ENCODE measurements around the gene HYAL3.
"Not testable (repeated sequence)": the region's sequence is repeated elsewhere in the genome, so short reads cannot be mapped to it uniquely, and the experiment has no call there.

The HYAL3 gene

DNA sequence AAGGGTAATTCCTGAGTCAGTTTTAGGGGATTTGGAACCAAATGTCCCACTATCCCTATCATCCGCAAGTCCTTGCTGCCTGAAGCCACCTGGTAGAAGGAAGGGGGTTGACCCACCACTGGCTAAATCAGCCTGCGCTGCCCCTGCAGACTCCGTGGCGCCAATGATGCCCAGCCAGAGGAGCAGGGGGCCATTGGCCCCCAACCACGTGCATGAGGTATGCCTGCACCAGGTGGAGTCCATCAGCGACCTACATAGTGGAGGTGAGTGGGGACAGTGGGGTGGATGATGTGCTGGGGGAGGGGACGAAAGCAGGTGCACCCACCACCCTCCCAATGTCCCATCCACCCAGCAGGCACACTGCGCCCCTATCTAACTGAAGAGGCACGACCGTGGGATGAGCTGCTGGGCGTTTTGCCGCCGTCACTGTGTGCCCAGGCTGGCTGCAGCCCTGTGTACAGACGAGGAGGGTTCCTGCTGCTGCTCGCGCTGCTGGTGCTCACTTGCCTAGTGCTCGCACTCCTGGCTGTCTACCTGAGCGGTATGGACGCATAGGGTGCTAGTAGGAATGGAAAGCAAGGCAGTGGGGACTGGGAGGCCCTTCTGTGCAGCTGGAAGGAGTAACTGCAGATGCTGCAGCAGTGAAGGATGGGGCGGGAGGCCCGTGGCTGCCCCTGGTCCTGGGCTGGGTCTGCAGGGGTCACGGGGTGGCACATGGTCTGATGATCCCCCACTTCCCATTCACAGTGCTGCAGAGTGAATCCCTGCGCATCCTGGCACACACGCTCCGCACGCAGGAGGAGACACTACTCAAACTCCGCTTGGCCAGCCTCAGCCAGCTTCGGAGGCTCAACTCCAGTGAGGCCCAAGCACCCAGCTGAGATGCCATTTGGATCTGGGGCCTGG is 12.6 kb downstream of the HYAL3 start:
- H3K4me3 ChIP-seq (ENCODE audit: low read length): no peak overlapping the region
- TF ChIP-seq, protein P1, sequence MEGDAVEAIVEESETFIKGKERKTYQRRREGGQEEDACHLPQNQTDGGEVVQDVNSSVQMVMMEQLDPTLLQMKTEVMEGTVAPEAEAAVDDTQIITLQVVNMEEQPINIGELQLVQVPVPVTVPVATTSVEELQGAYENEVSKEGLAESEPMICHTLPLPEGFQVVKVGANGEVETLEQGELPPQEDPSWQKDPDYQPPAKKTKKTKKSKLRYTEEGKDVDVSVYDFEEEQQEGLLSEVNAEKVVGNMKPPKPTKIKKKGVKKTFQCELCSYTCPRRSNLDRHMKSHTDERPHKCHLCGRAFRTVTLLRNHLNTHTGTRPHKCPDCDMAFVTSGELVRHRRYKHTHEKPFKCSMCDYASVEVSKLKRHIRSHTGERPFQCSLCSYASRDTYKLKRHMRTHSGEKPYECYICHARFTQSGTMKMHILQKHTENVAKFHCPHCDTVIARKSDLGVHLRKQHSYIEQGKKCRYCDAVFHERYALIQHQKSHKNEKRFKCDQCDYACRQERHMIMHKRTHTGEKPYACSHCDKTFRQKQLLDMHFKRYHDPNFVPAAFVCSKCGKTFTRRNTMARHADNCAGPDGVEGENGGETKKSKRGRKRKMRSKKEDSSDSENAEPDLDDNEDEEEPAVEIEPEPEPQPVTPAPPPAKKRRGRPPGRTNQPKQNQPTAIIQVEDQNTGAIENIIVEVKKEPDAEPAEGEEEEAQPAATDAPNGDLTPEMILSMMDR (conservative IDR thresholded peaks at IDR 0.05; ENCODE audit: low read depth, low read length): no peak
- no peak for DNase-seq (ENCODE audit: low read depth)

- not testable (repeated sequence) for DNase-seq (ENCODE audit: low read depth); H3K4me3 ChIP-seq (ENCODE audit: low read length)
Observed at GRCh38 chr3:50284121-50284520, 15.1 kb downstream of the HYAL3 start.

DNA sequence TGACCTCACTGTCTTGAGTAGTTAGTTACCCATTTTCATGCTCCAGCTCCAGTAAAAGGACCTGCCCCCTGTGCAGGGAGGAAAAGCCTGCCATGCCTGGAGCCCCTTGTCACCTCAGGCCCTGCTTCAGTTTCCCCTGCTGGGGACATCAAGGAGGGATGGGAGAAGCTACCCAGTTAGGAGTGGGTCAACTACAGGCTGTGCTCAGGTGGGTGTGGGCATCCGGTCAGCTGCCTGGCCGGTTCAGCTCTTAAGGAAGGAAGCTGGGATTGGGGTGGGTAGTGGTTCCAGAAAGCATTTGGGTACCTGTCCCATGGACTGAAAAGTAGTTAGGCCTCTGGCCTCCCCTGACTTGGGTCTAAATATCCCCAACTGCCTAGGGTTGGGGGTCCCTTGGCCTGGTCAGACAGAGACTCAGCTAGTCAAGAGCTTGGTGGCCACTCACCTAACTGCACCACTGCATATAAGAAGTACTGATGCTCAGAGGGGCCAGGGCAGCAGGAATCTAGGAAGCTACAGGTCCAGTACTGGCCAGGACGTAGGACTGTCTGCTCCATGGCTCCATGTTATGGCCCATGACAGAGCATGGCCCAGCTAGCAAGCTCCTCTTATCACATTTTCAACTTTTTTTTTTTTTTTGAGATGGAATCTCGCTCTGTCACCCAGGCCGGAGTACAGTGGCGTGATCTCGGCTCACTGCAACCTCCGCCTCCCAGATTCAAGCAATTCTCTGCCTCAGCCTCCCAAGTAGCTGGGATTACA is 19.8 kb downstream of the HYAL3 start:
- H3K4me3 ChIP-seq (ENCODE audit: low read length): no peak overlapping the region
- TF ChIP-seq, protein P1 (conservative IDR thresholded peaks at IDR 0.05; ENCODE audit: low read depth, low read length): no peak
- DNase-seq (ENCODE audit: low read depth): no peak

- DNase-seq (ENCODE audit: low read depth): no peak
- H3K4me3 ChIP-seq (ENCODE audit: low read length): no peak within 1 kb of the TSS
- TF ChIP-seq, protein P1 (conservative IDR thresholded peaks at IDR 0.05; ENCODE audit: low read depth, low read length): no peak
Observed at GRCh38 chr3:50278880-50279224, 20.4 kb downstream of the HYAL3 start, which contains the start of gene LSMEM2. Gene LSMEM2 (plus strand): TSS chr3:50279087. CDS start chr3:50279114, 27 bp downstream.

GRCh38 chr3:50278123-50278879 is 20.9 kb downstream of the HYAL3 start:
- no peak overlapping the region for H3K4me3 ChIP-seq (ENCODE audit: low read length)
- no peak for DNase-seq (ENCODE audit: low read depth)
- TF ChIP-seq, protein P1 (conservative IDR thresholded peaks at IDR 0.05; ENCODE audit: low read depth, low read length): no peak

- TF ChIP-seq, protein P1 (conservative IDR thresholded peaks at IDR 0.05; ENCODE audit: low read depth, low read length): no peak
- no peak overlapping the region for H3K4me3 ChIP-seq (ENCODE audit: low read length)
Observed at GRCh38 chr3:50276762-50277101, 22.5 kb downstream of the HYAL3 start.

More at GRCh38 chr3:50276762-50277101, 22.5 kb downstream of the HYAL3 start:
- DNase-seq (ENCODE audit: low read depth): no peak
